GM12801 (cell line): Measurements from ENCODE around the gene CXCL9.

Experiments
- CTCF ChIP-seq: IDR thresholded peaks from one replicate; pipeline ENCODE4 v1.5.1; 2011; ENCODE audit warnings: control low read depth; ENCODE audit not compliant: insufficient read length; ENCODE audit errors: extremely low read depth

CXCL9 gene

GRCh38 chr4:75989846-75990528, 17.3 kb downstream of the CXCL9 start:
- TF ChIP-seq CTCF, result no peak

- no peak for TF ChIP-seq CTCF
These were observed 22.2 kb downstream of the CXCL9 start for GRCh38 chr4:75985116-75985515.

- TF ChIP-seq CTCF, result no peak
These were observed 26.7 kb downstream of the CXCL9 start for GRCh38 chr4:75980576-75980975.

GRCh38 chr4:75976177-75976576, 31.1 kb downstream of the CXCL9 start:
- TF ChIP-seq CTCF, result no peak

- no peak for TF ChIP-seq CTCF
These were observed 33.5 kb downstream of the CXCL9 start for GRCh38 chr4:75973766-75974165.

GRCh38 chr4:75968084-75968483, 39.2 kb downstream of the CXCL9 start:
- TF ChIP-seq CTCF, result no peak

- TF ChIP-seq CTCF, result no peak
These were observed 43.8 kb downstream of the CXCL9 start for GRCh38 chr4:75963558-75963957.

- TF ChIP-seq CTCF, result no peak
These were observed 53.8 kb downstream of the CXCL9 start for GRCh38 chr4:75953509-75953908.
